Fibroblast of villous mesenchyme (primary cell): ENCODE measurements around the gene MRPS23. TPM values are rescaled to one million over a fixed set of nuclear protein-coding genes. Genes with fewer than 3 reads are reported as not detected.

Source experiments
- DNase-seq: peaks from one replicate; pipeline ENCODE4 v3.0.0-alpha.2; 2010; ENCODE audit warnings: low read depth
- H3K4me3 ChIP-seq: 2 replicates; pipeline ENCODE4 v1.5.1; 2011; ENCODE audit warnings: low read depth, mild to moderate bottlenecking, low read length
- CTCF ChIP-seq: IDR thresholded peaks from 2 replicates; pipeline ENCODE4 v1.5.1; 2012; ENCODE audit warnings: low read depth, mild to moderate bottlenecking, low read length; ENCODE audit not compliant: insufficient read depth
- total RNA-seq: library from RNA; depleted of rRNA; stranded (reverse); fragments of >200 nt; gene quantifications from 2 replicates; pipeline ENCODE4 v1.2.3, GENCODE V29; 2012

The MRPS23 gene
- total RNA-seq, 1 donor = 22.0 TPM

GRCh38 chr17:57873261-57874057, 23.6 kb upstream of the MRPS23 start:
- no peak overlapping the region for H3K4me3 ChIP-seq
- no peak for TF ChIP-seq CTCF
- DNase-seq = no peak

- no peak for DNase-seq
- H3K4me3 ChIP-seq = no peak overlapping the region
- TF ChIP-seq CTCF = no peak
Observed at GRCh38 chr17:57872536-57872935, 22.7 kb upstream of the MRPS23 start.

GRCh38 chr17:57871863-57872262, 22.0 kb upstream of the MRPS23 start:
- no peak for TF ChIP-seq CTCF

GRCh38 chr17:57871155-57871554, 21.3 kb upstream of the MRPS23 start:
- no peak for DNase-seq
- no peak overlapping the region for H3K4me3 ChIP-seq
- no peak for TF ChIP-seq CTCF

More at GRCh38 chr17:57871863-57872262, 22.0 kb upstream of the MRPS23 start:
- no peak for DNase-seq
- no peak overlapping the region for H3K4me3 ChIP-seq

- H3K4me3 ChIP-seq = no peak overlapping the region
- no peak for TF ChIP-seq CTCF
- DNase-seq = peak; percentile 49
Observed at GRCh38 chr17:57870283-57870635, 20.4 kb upstream of the MRPS23 start.

GRCh38 chr17:57869617-57870282, 19.9 kb upstream of the MRPS23 start:
- no peak for TF ChIP-seq CTCF
- no peak overlapping the region for H3K4me3 ChIP-seq
- DNase-seq = peak; percentile 96
